NOMO-1 treated with DMSO at 0.1 percent for 48 hours (cell line): ENCODE data around the gene TMEM51.

Experiments
- DNase-seq: peaks from one replicate; lab custom pipeline; 2025; ENCODE audit not compliant: unreplicated experiment; lab: John Stamatoyannopoulos, UW

Gene TMEM51

GRCh38 chr1:15153184-15153841 lies at the start of gene TMEM51:
TSS of gene TMEM51 (plus strand) at chr1:15153747. CDS start at chr1:15215088, 61,341 bp downstream.
- no peak for DNase-seq

- no peak for DNase-seq
These were observed 49.6 kb upstream of the TMEM51 start for GRCh38 chr1:15103906-15104305.

GRCh38 chr1:15104768-15105167 lies 48.8 kb upstream of the TMEM51 start:
- no peak for DNase-seq

- no peak for DNase-seq
These were observed 46.9 kb upstream of the TMEM51 start for GRCh38 chr1:15106608-15107007.

- no peak for DNase-seq
These were observed 46.4 kb upstream of the TMEM51 start for GRCh38 chr1:15107058-15107687.

GRCh38 chr1:15107911-15108310 lies 45.6 kb upstream of the TMEM51 start:
- DNase-seq, result no peak

GRCh38 chr1:15110128-15110866 lies 43.2 kb upstream of the TMEM51 start:
- no peak for DNase-seq

- DNase-seq, result no peak
These were observed 42.7 kb upstream of the TMEM51 start for GRCh38 chr1:15110867-15111230.

- DNase-seq, result no peak
These were observed 40.4 kb upstream of the TMEM51 start for GRCh38 chr1:15113146-15113545.

- DNase-seq, result no peak
These were observed 38.7 kb upstream of the TMEM51 start for GRCh38 chr1:15114884-15115283.

- no peak for DNase-seq
These were observed 37.8 kb upstream of the TMEM51 start for GRCh38 chr1:15115542-15116330.

- no peak for DNase-seq
These were observed 36.6 kb upstream of the TMEM51 start for GRCh38 chr1:15116966-15117365.

- no peak for DNase-seq
These were observed 35.7 kb upstream of the TMEM51 start for GRCh38 chr1:15117671-15118325.

- DNase-seq, result no peak
These were observed 35.0 kb upstream of the TMEM51 start for GRCh38 chr1:15118579-15118978.

GRCh38 chr1:15120251-15120945 lies 33.1 kb upstream of the TMEM51 start:
- no peak for DNase-seq

- DNase-seq, result no peak
These were observed 31.2 kb upstream of the TMEM51 start for GRCh38 chr1:15122331-15122730.

GRCh38 chr1:15123270-15123669 lies 30.3 kb upstream of the TMEM51 start:
- no peak for DNase-seq

GRCh38 chr1:15123925-15124324 lies 29.6 kb upstream of the TMEM51 start:
- DNase-seq, result no peak

GRCh38 chr1:15124362-15125100 lies 29.0 kb upstream of the TMEM51 start:
- no peak for DNase-seq
